Prostate gland (tissue), 2 donors: ENCODE data around the gene CCDC136. TPM values are rescaled to one million over a fixed set of nuclear protein-coding genes. Genes with fewer than 3 reads are reported as not detected.
A peak's percentile ranks its signal among the peaks of the same experiment; 100 is the strongest.

Experiments used
- DNase-seq: peaks from one replicate; pipeline ENCODE4 v3.0.0-alpha.2; 2019; ENCODE audit warnings: low spot score
- H3K27ac ChIP-seq, 2 donors: fragments of 200-600 bp; sonication (generic); 2 replicates each; pipeline ENCODE4 v1.5.1; 2017 to 2019
- H3K27me3 ChIP-seq: fragments of 200-600 bp; sonication (generic); replicated peaks from 2 replicates; pipeline ENCODE4 v1.5.1; 2019; ENCODE audit not compliant: insufficient read depth
- H3K36me3 ChIP-seq, 2 donors: fragments of 200-600 bp; sonication (generic); 1 replicate in 1 of 2; 2 replicates in 1 of 2; pipeline versions ENCODE4 v1.5.1 to v1.8.1; 2017 to 2019
- H3K4me1 ChIP-seq: fragments of 200-600 bp; sonication (generic); replicated peaks from 2 replicates; pipeline ENCODE4 v1.5.1; 2019
- H3K4me3 ChIP-seq, 2 donors: fragments of 200-600 bp; sonication (generic); 2 replicates each; pipeline ENCODE4 v1.5.1; 2017 to 2019
- H3K9me3 ChIP-seq: fragments of 200-600 bp; sonication (generic); 2 replicates; pipeline ENCODE4 v1.5.1; 2017
- POLR2A ChIP-seq: fragments of 450-650 bp; IDR thresholded peaks from one replicate; pipeline ENCODE4 v1.6.1; 2016; ENCODE audit warnings: antibody characterized with exemption, mild to moderate bottlenecking
- POLR2AphosphoS5 ChIP-seq: sonication (generic); formaldehyde crosslinking; IDR thresholded peaks from one replicate; pipeline ENCODE4 v1.6.1; 2017; ENCODE audit warnings: antibody characterized with exemption
- WGBS: methylation state at CpG from one replicate; pipeline ENCODE4 v1.1.5; 2018; 5-methylcytosine and 5-hydroxymethylcytosine counted together
- intact Hi-C: fragments of 100-400 bp; cut with DNase I; formaldehyde crosslinking; loops from one replicate; pipeline ENCODE4 v1.14.2; 2022
- total RNA-seq, 2 donors: library from RNA; depleted of rRNA; stranded (reverse); fragments of >200 nt; gene quantifications; one replicate each; pipeline ENCODE4 v1.1.0, GENCODE V29; 2016
- TF ChIP-seq, protein P1 (sequence below), 4 experiments: fragments of 200-600 bp in 2 of 4; fragments of 450-650 bp in 2 of 4; sonication (generic) in 2 of 4; IDR thresholded peaks; 1 replicate in 3 of 4; 2 replicates in 1 of 4; pipeline ENCODE4 v1.5.1; 2016 to 2019; ENCODE audit warnings: antibody characterized with exemption in 4 of 4, mild to moderate bottlenecking in 2 of 4, moderate library complexity in 2 of 4

The CCDC136 gene
- total RNA-seq, 2 donors from 2014 or later, result 11.7 to 61.2 TPM

DNA sequence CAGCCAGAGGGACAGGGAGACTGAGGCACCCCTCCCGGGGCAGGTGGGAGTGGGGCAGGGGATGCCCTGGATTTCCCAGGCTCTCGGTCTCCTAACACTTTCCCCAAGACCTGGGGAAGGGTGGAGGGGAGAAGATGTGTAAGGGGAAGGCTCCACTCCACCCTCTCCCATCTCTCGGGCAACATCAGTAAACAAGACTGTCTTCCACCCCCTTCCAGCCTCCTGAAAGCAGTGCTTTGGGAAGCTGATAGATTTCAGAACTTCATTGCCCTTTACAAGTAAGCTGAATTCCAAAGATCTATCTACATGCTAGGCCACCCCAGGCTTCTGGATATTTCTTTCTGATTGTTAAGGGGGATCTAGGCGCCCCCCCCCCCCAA lies 42.2 kb downstream of the CCDC136 start:
- Histone ChIP-seq H3K27me3 (no peaks in the 10 kb centered on the region), H3K4me3 (no peak overlapping the region), H3K9me3 (no peaks in the 10 kb centered on the region), H3K36me3 (no peaks in the 10 kb centered on the region), H3K4me1 (no peaks in the 10 kb centered on the region), H3K27ac (peak overlapping the region in 1 of 2 donors; percentile 78)
- no peak for DNase-seq
- WGBS, result 16% methylated on average over 4 of the region's 4 CpGs
- intact Hi-C loops, result loop anchor here (5.0 kb wide), 1 partner anchor 97 kb away; the partner anchor contains the start of gene CALU
- TF ChIP-seq POLR2AphosphoS5 (no peak), POLR2A (no peak)
- TF ChIP-seq, protein P1, sequence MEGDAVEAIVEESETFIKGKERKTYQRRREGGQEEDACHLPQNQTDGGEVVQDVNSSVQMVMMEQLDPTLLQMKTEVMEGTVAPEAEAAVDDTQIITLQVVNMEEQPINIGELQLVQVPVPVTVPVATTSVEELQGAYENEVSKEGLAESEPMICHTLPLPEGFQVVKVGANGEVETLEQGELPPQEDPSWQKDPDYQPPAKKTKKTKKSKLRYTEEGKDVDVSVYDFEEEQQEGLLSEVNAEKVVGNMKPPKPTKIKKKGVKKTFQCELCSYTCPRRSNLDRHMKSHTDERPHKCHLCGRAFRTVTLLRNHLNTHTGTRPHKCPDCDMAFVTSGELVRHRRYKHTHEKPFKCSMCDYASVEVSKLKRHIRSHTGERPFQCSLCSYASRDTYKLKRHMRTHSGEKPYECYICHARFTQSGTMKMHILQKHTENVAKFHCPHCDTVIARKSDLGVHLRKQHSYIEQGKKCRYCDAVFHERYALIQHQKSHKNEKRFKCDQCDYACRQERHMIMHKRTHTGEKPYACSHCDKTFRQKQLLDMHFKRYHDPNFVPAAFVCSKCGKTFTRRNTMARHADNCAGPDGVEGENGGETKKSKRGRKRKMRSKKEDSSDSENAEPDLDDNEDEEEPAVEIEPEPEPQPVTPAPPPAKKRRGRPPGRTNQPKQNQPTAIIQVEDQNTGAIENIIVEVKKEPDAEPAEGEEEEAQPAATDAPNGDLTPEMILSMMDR (IDR thresholded peaks at IDR 0.05), result no peak

DNA sequence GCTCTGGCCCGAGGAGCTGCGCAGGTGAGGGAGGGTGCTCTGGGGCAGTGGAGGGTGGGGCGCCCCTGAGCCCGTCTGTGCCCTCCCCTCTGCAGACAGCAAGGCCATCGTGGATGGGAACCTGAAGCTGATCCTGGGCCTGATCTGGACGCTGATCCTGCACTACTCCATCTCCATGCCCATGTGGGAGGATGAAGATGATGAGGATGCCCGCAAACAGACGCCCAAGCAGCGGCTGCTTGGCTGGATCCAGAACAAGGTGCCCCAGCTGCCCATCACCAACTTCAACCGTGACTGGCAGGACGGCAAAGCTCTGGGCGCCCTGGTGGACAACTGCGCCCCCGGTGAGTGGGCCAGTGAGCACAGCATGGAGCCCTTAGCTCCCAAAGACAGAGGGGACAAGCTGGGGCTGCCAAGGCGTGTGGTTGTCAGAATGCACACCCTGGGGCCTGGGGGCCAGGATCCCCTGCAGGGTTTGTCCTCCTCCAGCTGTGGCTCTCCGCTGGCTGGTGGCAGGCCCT lies 43.5 kb downstream of the CCDC136 start:
- H3K4me3 ChIP-seq, result no peak overlapping the region

DNA sequence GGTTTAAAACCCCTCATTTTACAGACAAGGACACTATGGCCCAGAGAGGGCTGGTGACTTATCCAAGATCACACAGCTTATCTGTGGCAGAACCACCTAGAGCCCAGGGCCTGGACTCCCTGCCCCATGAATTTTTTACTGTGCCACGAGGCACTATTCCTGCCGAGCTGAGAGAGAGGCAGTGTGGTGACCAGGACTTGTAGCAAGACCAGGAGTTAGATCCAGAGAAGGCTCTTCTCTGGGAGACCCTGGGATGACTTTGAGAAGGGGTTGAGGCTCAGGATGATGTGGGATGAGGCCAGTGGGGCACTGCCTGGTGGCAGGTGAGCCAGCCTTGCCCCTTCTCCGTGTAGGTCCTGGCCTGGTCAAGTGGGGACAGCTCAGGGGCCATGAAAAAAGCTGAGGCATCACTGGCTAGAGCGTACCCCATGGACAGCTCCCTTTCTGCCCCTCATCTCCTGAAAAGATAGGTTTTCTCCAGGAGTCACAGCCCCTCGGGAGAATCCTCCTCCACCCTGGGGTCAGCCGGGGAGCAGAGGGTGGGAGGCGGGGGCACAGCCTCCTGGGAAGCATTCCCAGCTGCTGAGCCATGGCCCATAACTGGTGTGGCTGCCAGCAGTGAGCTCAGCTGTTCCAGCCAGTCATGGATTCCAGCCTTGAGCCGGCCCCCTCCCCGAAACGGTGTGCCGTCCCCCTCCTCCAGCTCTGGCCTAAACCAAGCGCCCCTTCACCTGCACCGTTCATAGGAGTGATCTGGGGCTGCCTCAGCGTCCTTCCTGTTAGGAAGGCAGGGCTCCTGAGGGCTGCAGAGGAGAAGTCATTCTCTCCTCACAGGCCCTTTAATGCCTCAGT lies 44.2 kb downstream of the CCDC136 start:
- no peak overlapping the region for H3K4me3 ChIP-seq
- H3K27ac ChIP-seq, result peak overlapping the region in 1 of 2 donors; percentile 19
- 61% methylated on average over 14 of the region's 14 CpGs for WGBS
- DNase-seq, result no peak
- intact Hi-C loops, result no loop called here
- no peaks in the 10 kb centered on the region for H3K27me3 ChIP-seq
- no peak for TF ChIP-seq POLR2A
- TF ChIP-seq, protein P1 (IDR thresholded peaks at IDR 0.05), result no peak
- no peak for TF ChIP-seq POLR2AphosphoS5
- H3K9me3 ChIP-seq, result no peaks in the 10 kb centered on the region
- no peaks in the 10 kb centered on the region for H3K36me3 ChIP-seq
- no peaks in the 10 kb centered on the region for H3K4me1 ChIP-seq

More for the DNA sequence above, 43.5 kb downstream of the CCDC136 start:
- TF ChIP-seq, protein P1 (IDR thresholded peaks at IDR 0.05), result no peak
- TF ChIP-seq POLR2AphosphoS5, result no peak
- no peak for TF ChIP-seq POLR2A
- no peaks in the 10 kb centered on the region for H3K4me1 ChIP-seq
- H3K27me3 ChIP-seq, result no peaks in the 10 kb centered on the region
- DNase-seq, result no peak
- no peak overlapping the region for H3K27ac ChIP-seq
- no peaks in the 10 kb centered on the region for H3K36me3 ChIP-seq
- no peaks in the 10 kb centered on the region for H3K9me3 ChIP-seq
- intact Hi-C loops, result no loop called here
- 85% methylated on average over 16 of the region's 16 CpGs for WGBS

DNA sequence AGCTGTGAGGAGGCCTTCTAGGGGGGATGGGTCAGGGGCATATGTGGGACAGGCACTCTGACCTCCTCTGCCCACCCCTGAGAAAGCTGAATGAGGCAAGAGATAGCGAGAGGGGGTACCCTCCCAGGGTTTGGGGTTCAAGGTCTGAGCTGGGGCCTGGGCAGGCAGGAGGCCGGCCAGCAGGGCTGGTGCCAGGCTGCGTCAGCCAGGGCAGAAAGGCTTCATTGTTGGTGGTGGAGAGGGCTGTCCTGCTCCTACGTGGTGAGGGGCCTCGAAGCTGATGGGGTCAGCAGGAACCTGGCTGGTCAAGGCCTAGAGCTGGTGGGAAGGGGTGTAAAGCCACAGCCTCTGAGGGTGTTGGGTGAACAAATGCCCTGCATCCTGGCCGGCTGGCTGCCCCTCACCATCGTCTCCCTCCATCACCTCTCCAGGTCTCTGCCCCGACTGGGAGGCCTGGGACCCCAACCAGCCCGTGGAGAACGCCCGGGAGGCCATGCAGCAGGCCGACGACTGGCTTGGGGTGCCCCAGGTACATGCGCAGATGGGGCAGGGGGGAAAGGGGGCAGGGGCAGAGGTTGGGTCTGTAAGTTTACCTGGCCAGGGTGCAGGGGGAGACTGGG lies 45.1 kb downstream of the CCDC136 start:
- Histone ChIP-seq H3K27me3 (no peaks in the 10 kb centered on the region), H3K9me3 (no peaks in the 10 kb centered on the region), H3K4me3 (no peak overlapping the region), H3K36me3 (no peaks in the 10 kb centered on the region), H3K27ac (peak overlapping the region in 1 of 2 donors; percentile 19), H3K4me1 (no peaks in the 10 kb centered on the region)
- 90% methylated on average over 14 of the region's 14 CpGs for WGBS
- TF ChIP-seq, protein P1 (IDR thresholded peaks at IDR 0.05), result no peak
- TF ChIP-seq POLR2AphosphoS5, result no peak
- no peak for TF ChIP-seq POLR2A
- no peak for DNase-seq
- intact Hi-C loops, result no loop called here
